Natural killer cell treated with Interleukin-12 subunit alpha and Interleukin-12 subunit beta and Interleukin-15 and Interleukin-18, amount 100 ng/mL, for 72 hours (primary cell): ENCODE measurements around the gene PITPNM3. TPM values are rescaled to one million over a fixed set of nuclear protein-coding genes. Genes with fewer than 3 reads are reported as not detected.

Source experiments
- ATAC-seq, 2 donors: fragments of 150-1000 bp; cut with Tn5 transposase in 1 of 2; sonication (Bioruptor Pico), chemical (Tn5 transposase) in 1 of 2; 2 replicates each; pipeline ENCODE4 v1.10.0; 2021
- DNase-seq: peaks from one replicate; pipeline ENCODE4 v3.0.0; 2022; ENCODE audit warnings: low spot score
- H3K27ac Mint-ChIP-seq, 2 donors: 1 replicate in 1 of 2; 2 replicates in 1 of 2; pipeline ENCODE4 v1.8.0; 2022; ENCODE audit warnings: mixed read lengths in 2 of 2, mild to moderate bottlenecking in 1 of 2, moderate library complexity in 1 of 2
- H3K27me3 Mint-ChIP-seq, 2 donors: 1 replicate in 1 of 2; 2 replicates in 1 of 2; pipeline ENCODE4 v1.8.0; 2022; ENCODE audit warnings: mixed read lengths in 2 of 2
- H3K36me3 Mint-ChIP-seq: one replicate; pipeline ENCODE4 v1.8.0; 2022; ENCODE audit warnings: mixed read lengths
- H3K4me1 Mint-ChIP-seq, 2 donors: 1 replicate in 1 of 2; 2 replicates in 1 of 2; pipeline ENCODE4 v1.8.0; 2022; ENCODE audit warnings: low read depth in 2 of 2, mixed read lengths in 2 of 2, mild to moderate bottlenecking in 1 of 2
- H3K4me3 Mint-ChIP-seq: one replicate; pipeline ENCODE4 v1.8.0; 2022; ENCODE audit warnings: mixed read lengths
- H3K9me3 Mint-ChIP-seq: 2 replicates; pipeline ENCODE4 v1.8.0; 2022; ENCODE audit warnings: mixed read lengths
- total RNA-seq, 2 donors: library from RNA; stranded (reverse); gene quantifications; one replicate each; pipeline ENCODE4 v1.2.3, GENCODE V29; 2022

PITPNM3 gene
- total RNA-seq, 2 donors from 2014 or later: 0.59 to 0.84 TPM

DNA sequence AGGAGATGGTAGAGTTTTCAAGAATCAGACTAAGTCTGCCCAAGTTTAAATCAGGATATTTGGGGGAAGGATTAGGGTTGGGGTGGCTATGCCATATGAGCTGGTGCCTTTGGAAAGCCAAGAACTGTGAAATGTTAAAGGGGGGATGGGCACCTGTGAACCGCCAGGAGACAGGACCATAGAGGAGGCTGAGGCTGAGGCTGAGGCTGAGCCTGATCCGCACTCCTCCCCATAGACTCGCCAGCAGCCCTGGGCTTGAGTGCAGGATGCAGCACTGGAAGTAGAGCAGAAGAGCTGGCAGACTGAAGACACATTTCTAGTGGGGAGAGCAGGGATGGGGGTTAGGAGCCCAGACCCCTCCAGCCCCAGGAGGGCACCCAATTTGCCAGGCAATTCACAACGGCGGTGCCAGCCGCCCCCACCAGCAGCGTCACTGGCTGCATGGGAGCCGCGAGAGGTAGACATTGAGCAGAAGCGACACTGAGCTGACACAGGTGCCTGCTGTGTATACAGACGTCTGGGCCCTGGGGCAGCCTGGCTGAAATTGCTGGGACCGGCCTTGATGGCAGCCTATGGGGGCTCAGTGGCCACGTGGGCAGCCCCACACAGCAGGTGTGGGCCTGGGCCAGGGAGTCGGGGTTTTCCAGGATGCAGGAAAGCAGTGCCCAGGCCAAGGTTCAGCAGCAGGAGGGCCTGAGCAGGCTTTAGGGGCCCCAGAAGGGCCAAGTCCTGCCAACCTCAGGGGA lies 102.9 kb downstream of the PITPNM3 start:
- peaks cover 5 to 10% of the 10 kb centered on the region in 2 donors for H3K27me3 Mint-ChIP-seq
- no peak overlapping the region for H3K4me3 Mint-ChIP-seq
- no peaks in the 10 kb centered on the region for H3K9me3 Mint-ChIP-seq
- peaks cover 15 to 25% of the 10 kb centered on the region in 2 donors for H3K4me1 Mint-ChIP-seq
- DNase-seq: peak; percentile 58
- ATAC-seq: no peak
- H3K27ac Mint-ChIP-seq: no peak overlapping the region
- no peaks in the 10 kb centered on the region for H3K36me3 Mint-ChIP-seq

DNA sequence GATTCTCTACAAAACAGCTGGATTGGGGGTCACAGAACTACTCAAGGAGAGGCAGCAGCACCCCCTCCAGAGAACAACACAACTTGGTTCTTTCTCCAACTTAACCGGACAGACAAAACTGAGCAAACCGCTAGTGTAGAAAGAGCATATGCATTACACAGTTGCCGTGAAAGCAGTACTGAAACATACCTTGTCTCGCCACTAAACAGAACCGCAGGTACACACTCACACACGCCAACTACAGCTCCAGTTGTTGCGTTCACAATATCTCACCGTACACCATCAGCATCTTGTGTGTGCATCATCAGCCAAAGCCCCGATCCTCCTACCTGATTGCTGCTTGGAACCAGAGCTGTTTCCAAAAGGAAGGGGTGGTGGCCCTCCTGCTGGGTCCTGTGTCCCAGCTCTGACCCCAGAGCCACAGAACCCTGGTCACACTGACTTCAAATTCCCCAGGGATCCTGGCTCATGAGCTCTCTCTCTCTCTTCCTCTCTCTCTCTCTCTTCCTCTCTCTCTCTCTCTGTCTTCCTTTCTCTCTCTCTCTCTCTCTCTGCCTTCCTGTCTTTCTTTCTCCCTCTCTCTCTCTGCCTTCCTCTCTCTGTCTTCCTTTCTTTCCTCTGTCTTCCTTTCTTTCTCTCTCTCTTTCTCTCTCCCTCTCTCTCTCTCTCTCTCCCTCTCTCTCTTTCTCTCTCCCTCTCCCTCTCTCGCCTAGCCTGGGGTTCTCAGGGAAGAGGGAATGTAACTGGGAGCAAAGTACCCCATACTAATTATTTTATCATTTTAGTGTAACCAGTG lies 103.7 kb downstream of the PITPNM3 start:
- Mint-ChIP-seq H3K9me3 (no peaks in the 10 kb centered on the region), H3K36me3 (no peaks in the 10 kb centered on the region), H3K4me1 (peaks cover 15 to 25% of the 10 kb centered on the region in 2 donors), H3K4me3 (no peak overlapping the region), H3K27me3 (peaks cover 5 to 10% of the 10 kb centered on the region in 2 donors), H3K27ac (no peak overlapping the region)
- DNase-seq (peak; percentile 31), ATAC-seq (no peak)

- Mint-ChIP-seq H3K4me3 (no peak overlapping the region), H3K4me1 (peaks cover 3 to 14% of the 10 kb centered on the region in 2 donors), H3K27me3 (no peaks in the 10 kb centered on the region), H3K36me3 (no peaks in the 10 kb centered on the region), H3K9me3 (no peaks in the 10 kb centered on the region), H3K27ac (no peak overlapping the region)
- no peak for ATAC-seq
- DNase-seq: no peak
These were observed 105.2 kb downstream of the PITPNM3 start for GRCh38 chr17:6450926-6451832.

- Mint-ChIP-seq H3K27me3 (peaks cover 0 to 2% of the 10 kb centered on the region in 2 donors), H3K36me3 (no peaks in the 10 kb centered on the region), H3K27ac (no peak overlapping the region), H3K9me3 (no peaks in the 10 kb centered on the region), H3K4me3 (no peak overlapping the region), H3K4me1 (peaks cover 6 to 14% of the 10 kb centered on the region in 2 donors)
- DNase-seq (no peak), ATAC-seq (no peak)
These were observed 107.0 kb downstream of the PITPNM3 start for GRCh38 chr17:6449307-6449706.

GRCh38 chr17:6448473-6448872 lies 107.9 kb downstream of the PITPNM3 start:
- peak; percentile 55 for DNase-seq
- Mint-ChIP-seq H3K9me3 (no peaks in the 10 kb centered on the region), H3K27me3 (peaks cover 0 to 2% of the 10 kb centered on the region in 2 donors), H3K4me1 (peaks cover 12 to 17% of the 10 kb centered on the region in 2 donors), H3K27ac (no peak overlapping the region), H3K4me3 (no peak overlapping the region), H3K36me3 (no peaks in the 10 kb centered on the region)
- ATAC-seq: no peak

DNA sequence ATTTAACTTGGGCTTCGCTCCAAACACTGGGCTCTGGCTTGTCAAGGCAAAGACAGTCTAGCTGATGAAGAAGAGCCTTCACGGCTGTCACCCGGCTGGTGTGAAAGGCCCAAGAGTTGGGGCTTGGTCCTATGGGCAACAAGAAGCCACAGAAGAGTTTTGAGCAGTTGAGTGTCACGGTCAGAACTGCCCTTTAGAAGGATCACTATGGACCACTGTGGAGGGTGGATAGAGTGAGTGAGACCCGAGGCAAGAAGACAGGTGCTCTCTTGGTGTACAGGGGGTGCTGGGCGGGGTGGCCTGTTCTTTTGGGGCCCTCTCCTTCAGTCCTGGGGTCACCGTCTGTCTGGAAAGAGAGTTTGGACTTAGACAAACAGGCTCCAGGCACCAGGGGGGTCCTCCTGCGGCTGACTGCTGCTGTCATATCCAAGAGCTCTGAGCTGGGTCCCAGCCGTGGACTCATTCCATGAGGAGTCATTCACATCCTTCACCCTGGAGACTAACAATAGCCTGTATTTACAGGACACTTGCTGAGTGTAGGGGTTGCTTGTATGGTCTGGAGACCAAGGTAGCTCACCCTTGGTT lies 109.7 kb downstream of the PITPNM3 start:
- Mint-ChIP-seq H3K4me3 (no peak overlapping the region), H3K36me3 (no peaks in the 10 kb centered on the region), H3K27me3 (peaks cover 0 to 2% of the 10 kb centered on the region in 2 donors), H3K27ac (no peak overlapping the region), H3K4me1 (peaks cover 16 to 19% of the 10 kb centered on the region in 2 donors), H3K9me3 (no peaks in the 10 kb centered on the region)
- ATAC-seq (no peak), DNase-seq (peak; percentile 37)

- peaks cover 3 to 8% of the 10 kb centered on the region in 2 donors for H3K27me3 Mint-ChIP-seq
- peak overlapping the region; percentile 48 to 88 for H3K27ac Mint-ChIP-seq
- ATAC-seq: no peak
- H3K9me3 Mint-ChIP-seq: no peaks in the 10 kb centered on the region
- H3K4me3 Mint-ChIP-seq: peak overlapping the region; percentile 92
- H3K36me3 Mint-ChIP-seq: no peaks in the 10 kb centered on the region
- H3K4me1 Mint-ChIP-seq: peaks cover 12 to 13% of the 10 kb centered on the region in 2 donors
- peak; percentile 57 for DNase-seq
These were observed 111.6 kb downstream of the PITPNM3 start for GRCh38 chr17:6444571-6445335.

DNA sequence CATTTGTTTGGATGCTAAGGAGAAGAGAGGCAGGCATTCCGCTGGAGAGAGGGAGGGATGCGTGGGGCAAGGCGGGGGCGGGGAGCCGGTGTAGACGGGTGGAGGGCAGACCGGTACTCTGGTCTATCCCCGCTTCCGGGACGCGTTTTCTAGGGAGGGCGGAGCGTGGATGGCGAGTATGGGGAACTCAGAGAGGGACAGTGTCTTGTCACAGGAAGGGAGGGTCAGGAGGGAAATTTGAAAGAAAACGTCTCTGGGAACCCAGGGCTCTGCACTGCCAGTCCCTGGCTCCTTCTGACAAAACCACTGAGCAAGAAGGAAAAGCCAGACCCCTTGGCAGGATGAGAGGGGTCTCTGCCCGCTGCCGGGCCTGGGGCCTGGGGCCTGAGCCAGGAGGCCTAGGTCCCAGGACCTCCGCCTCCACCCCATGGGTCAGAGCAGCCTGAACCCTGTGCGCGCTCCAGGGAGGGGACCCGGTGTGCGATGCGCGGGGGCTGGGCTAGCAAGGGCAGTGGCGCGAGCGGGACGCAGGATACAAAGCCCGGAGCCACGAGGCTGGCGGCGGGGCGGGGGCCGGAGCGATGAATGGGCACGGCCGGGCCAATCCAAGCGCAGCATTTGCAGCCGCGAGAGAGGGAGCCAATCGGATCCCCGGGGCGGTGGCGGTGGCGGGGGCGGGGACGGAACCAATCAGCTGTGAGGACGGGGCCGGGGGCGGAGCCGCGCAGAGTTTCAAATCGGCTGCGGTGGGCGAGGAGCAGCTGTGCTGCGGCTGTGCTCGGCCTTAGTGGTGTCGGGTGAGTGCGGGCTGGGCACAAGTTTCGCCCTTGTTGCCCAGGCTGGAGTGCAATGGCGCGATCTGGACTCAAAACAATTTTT lies 112.4 kb downstream of the PITPNM3 start, which contains the start of gene PIMREG:
Gene PIMREG (plus strand): TSS at position 764 of the 879 bp plus-strand sequence. CDS start 656 bp downstream, outside the sequence.
- Mint-ChIP-seq H3K4me1 (peaks cover 12 to 13% of the 10 kb centered on the region in 2 donors), H3K9me3 (no peaks in the 10 kb centered on the region), H3K4me3 (peak within 1 kb of the TSS; percentile 92), H3K36me3 (no peaks in the 10 kb centered on the region), H3K27me3 (peaks cover 11 to 16% of the 10 kb centered on the region in 2 donors), H3K27ac (peak within 1 kb of the TSS; percentile 48 to 88)
- ATAC-seq (peak; percentile 96 to 97), DNase-seq (peak; percentile 95)

GRCh38 chr17:6442775-6443174 lies 113.6 kb downstream of the PITPNM3 start:
- Mint-ChIP-seq H3K27ac (peak overlapping the region in 1 of 2 donors; percentile 48), H3K4me3 (peak overlapping the region; percentile 92), H3K36me3 (no peaks in the 10 kb centered on the region), H3K4me1 (peaks cover 12 to 13% of the 10 kb centered on the region in 2 donors), H3K9me3 (no peaks in the 10 kb centered on the region), H3K27me3 (peaks cover 14 to 18% of the 10 kb centered on the region in 2 donors)
- DNase-seq (no peak), ATAC-seq (no peak)

- no peaks in the 10 kb centered on the region for H3K9me3 Mint-ChIP-seq
- no peak overlapping the region for H3K4me3 Mint-ChIP-seq
- peaks cover 13 to 15% of the 10 kb centered on the region in 2 donors for H3K4me1 Mint-ChIP-seq
- DNase-seq (no peak), ATAC-seq (no peak)
- H3K36me3 Mint-ChIP-seq: no peaks in the 10 kb centered on the region
- H3K27ac Mint-ChIP-seq: no peak overlapping the region
- H3K27me3 Mint-ChIP-seq: peaks cover 26 to 34% of the 10 kb centered on the region in 2 donors
These were observed 116.4 kb downstream of the PITPNM3 start for GRCh38 chr17:6439951-6440350.

GRCh38 chr17:6437956-6438355 lies 118.4 kb downstream of the PITPNM3 start:
- Mint-ChIP-seq H3K36me3 (no peaks in the 10 kb centered on the region), H3K27me3 (peaks cover 26 to 34% of the 10 kb centered on the region in 2 donors)

More at GRCh38 chr17:6437956-6438355, 118.4 kb downstream of the PITPNM3 start:
- Mint-ChIP-seq H3K9me3 (no peaks in the 10 kb centered on the region), H3K4me3 (no peak overlapping the region), H3K27ac (no peak overlapping the region), H3K4me1 (peaks cover 0 to 3% of the 10 kb centered on the region in 2 donors)
- ATAC-seq: no peak
- no peak for DNase-seq
